ENCODE results near the gene WDR5.

Gene WDR5

GRCh38 chr9:134132208-134132870 lies 3.5 kb upstream of the WDR5 start:
- no peak for DNase-seq (ENCODE audit: low spot score)

GRCh38 chr9:134134949-134135342 lies 936 bp upstream of the WDR5 start:
- peak; percentile 71 for DNase-seq (ENCODE audit: low spot score)

GRCh38 chr9:134136118-134136995 lies 475 bp downstream of the WDR5 start:
- DNase-seq (ENCODE audit: low spot score): peak; percentile 50

- DNase-seq (ENCODE audit: low spot score): no peak
Measured at GRCh38 chr9:134136996-134137299, 1.1 kb downstream of the WDR5 start.

GRCh38 chr9:134138292-134138691 lies 2.4 kb downstream of the WDR5 start:
- DNase-seq (ENCODE audit: low spot score): no peak

GRCh38 chr9:134139081-134139480 lies 3.2 kb downstream of the WDR5 start:
- no peak for DNase-seq (ENCODE audit: low spot score)

GRCh38 chr9:134141906-134142305 lies 6.0 kb downstream of the WDR5 start:
- no peak for DNase-seq (ENCODE audit: low spot score)

- no peak for DNase-seq (ENCODE audit: low spot score)
Measured at GRCh38 chr9:134144801-134145200, 8.9 kb downstream of the WDR5 start.

- no peak for DNase-seq (ENCODE audit: low spot score)
Measured at GRCh38 chr9:134145262-134145661, 9.4 kb downstream of the WDR5 start.

- no peak for DNase-seq (ENCODE audit: low spot score)
Measured at GRCh38 chr9:134146774-134147493, 11.1 kb downstream of the WDR5 start.

- no peak for DNase-seq (ENCODE audit: low spot score)
Measured at GRCh38 chr9:134149380-134149779, 13.5 kb downstream of the WDR5 start.

- no peak for DNase-seq (ENCODE audit: low spot score)
Measured at GRCh38 chr9:134150557-134151214, 14.8 kb downstream of the WDR5 start.

GRCh38 chr9:134152022-134152448 lies 16.2 kb downstream of the WDR5 start:
- DNase-seq (ENCODE audit: low spot score): no peak

GRCh38 chr9:134152488-134152887 lies 16.6 kb downstream of the WDR5 start:
- DNase-seq (ENCODE audit: low spot score): no peak

- DNase-seq (ENCODE audit: low spot score): no peak
Measured at GRCh38 chr9:134153450-134153849, 17.6 kb downstream of the WDR5 start.

- DNase-seq (ENCODE audit: low spot score): no peak
Measured at GRCh38 chr9:134154262-134154701, 18.4 kb downstream of the WDR5 start.

- no peak for DNase-seq (ENCODE audit: low spot score)
Measured at GRCh38 chr9:134155812-134156377, 20.0 kb downstream of the WDR5 start.

GRCh38 chr9:134156564-134157377 lies 20.9 kb downstream of the WDR5 start:
- DNase-seq (ENCODE audit: low spot score): no peak

- DNase-seq (ENCODE audit: low spot score): no peak
Measured at GRCh38 chr9:134157378-134157885, 21.6 kb downstream of the WDR5 start.

GRCh38 chr9:134158242-134158641 lies 22.4 kb downstream of the WDR5 start:
- DNase-seq (ENCODE audit: low spot score): no peak

All from HuH-7 (cell line).